ENCODE results near the gene DRAP1.

Gene DRAP1

DNA sequence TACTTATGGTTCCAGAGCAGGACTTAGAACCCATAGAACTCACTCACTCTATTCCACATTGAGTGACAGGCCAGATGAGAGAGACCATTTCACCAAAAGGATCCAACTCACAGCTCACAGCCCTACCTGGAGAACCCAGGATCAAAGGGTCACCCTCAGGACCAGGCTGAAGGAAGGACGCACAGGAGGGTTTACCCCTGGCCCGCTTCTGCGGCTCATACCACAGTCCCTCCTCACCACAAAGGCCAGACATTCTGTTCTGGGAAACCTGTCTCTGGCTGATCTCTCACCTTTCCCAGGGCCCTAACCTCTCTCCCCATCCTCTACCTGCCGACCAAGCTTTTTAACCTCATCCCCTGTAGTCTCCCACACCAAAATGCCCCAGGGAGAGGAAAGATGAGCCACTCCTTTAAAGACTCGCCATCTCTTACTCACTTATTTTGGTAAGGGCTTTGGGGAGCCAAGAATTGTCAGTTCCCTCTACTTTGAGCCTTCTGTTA, 23.7 kb upstream of the DRAP1 start:
- TF ChIP-seq, protein P1, sequence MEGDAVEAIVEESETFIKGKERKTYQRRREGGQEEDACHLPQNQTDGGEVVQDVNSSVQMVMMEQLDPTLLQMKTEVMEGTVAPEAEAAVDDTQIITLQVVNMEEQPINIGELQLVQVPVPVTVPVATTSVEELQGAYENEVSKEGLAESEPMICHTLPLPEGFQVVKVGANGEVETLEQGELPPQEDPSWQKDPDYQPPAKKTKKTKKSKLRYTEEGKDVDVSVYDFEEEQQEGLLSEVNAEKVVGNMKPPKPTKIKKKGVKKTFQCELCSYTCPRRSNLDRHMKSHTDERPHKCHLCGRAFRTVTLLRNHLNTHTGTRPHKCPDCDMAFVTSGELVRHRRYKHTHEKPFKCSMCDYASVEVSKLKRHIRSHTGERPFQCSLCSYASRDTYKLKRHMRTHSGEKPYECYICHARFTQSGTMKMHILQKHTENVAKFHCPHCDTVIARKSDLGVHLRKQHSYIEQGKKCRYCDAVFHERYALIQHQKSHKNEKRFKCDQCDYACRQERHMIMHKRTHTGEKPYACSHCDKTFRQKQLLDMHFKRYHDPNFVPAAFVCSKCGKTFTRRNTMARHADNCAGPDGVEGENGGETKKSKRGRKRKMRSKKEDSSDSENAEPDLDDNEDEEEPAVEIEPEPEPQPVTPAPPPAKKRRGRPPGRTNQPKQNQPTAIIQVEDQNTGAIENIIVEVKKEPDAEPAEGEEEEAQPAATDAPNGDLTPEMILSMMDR (conservative IDR thresholded peaks at IDR 0.05; ENCODE audit: low read depth, low read length): no peak
- no peak overlapping the region for H3K4me3 ChIP-seq (ENCODE audit: low read depth, low read length)
- DNase-seq (ENCODE audit: low read depth): no peak

- H3K4me3 ChIP-seq (ENCODE audit: low read depth, low read length): no peak overlapping the region
- TF ChIP-seq, protein P1 (conservative IDR thresholded peaks at IDR 0.05; ENCODE audit: low read depth, low read length): no peak
- no peak for DNase-seq (ENCODE audit: low read depth)
These were observed 22.9 kb upstream of the DRAP1 start for GRCh38 chr11:65896034-65896999.

DNA sequence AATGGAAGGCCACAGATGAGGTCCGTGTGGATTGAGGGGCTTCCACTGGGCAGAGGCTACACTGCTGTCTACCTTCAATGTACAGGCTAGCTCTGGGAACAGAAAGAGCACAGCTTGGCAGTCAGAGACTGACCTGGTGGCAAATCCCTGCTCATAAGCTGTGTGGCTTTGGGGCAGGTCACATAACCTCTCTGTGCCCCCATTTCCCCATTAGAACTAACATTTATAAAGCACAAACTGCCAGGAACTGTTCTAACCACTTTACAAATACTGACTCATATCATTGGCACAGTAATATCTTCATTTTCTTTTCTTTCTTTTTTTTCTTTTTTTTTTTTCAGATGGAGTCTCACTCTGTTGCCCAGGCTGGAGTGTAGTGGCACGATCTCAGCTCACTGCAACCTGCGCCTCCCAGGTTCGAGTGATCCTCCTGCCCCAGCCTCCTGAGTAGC, 22.2 kb upstream of the DRAP1 start:
- TF ChIP-seq, protein P1 (conservative IDR thresholded peaks at IDR 0.05; ENCODE audit: low read depth, low read length): no peak
- DNase-seq (ENCODE audit: low read depth): no peak
- H3K4me3 ChIP-seq (ENCODE audit: low read depth, low read length): no peak overlapping the region

DNA sequence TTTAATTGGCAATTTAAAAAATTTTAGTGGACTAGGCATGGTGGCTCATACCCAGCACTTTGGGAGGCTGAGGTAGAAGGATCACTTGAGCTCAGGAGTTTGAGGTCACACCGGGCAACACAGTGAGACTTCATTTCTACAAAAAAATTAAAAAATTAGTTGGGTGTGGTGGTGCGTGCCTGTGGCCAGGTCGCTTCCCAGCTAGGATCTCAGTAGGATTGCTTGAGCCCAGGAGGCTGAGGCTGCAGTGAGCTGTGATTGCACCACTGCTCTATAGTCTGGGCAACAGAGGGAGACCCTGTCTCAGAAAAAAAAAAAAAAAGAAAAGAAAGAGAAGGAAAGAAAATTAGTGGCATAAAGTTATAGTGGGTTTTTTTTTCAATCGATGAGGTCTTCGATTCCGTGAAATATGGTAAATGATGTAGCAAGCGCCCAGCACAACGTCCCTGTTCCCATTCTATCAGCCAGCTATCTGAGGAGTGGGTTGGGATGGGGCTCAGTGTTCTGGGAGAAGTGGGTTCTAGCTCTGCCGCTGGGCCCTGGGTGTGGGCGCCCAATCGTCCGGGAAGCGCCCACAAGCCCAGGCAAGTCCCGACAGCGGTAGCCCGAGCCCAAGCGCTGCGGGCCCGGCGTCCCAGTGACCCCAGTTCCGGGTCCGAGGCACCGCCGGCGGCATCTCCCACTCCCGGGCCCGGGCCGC, 20.4 kb upstream of the DRAP1 start:
- DNase-seq (ENCODE audit: low read depth): peak; percentile 34
- TF ChIP-seq, protein P1 (conservative IDR thresholded peaks at IDR 0.05; ENCODE audit: low read depth, low read length): no peak
- peak overlapping the region; percentile 82 for H3K4me3 ChIP-seq (ENCODE audit: low read depth, low read length)

GRCh38 chr11:65899356-65900124, 19.7 kb upstream of the DRAP1 start:
- H3K4me3 ChIP-seq (ENCODE audit: low read depth, low read length): peak overlapping the region; percentile 82
- TF ChIP-seq, protein P1 (conservative IDR thresholded peaks at IDR 0.05; ENCODE audit: low read depth, low read length): no peak
- peak; percentile 62 for DNase-seq (ENCODE audit: low read depth)

DNA sequence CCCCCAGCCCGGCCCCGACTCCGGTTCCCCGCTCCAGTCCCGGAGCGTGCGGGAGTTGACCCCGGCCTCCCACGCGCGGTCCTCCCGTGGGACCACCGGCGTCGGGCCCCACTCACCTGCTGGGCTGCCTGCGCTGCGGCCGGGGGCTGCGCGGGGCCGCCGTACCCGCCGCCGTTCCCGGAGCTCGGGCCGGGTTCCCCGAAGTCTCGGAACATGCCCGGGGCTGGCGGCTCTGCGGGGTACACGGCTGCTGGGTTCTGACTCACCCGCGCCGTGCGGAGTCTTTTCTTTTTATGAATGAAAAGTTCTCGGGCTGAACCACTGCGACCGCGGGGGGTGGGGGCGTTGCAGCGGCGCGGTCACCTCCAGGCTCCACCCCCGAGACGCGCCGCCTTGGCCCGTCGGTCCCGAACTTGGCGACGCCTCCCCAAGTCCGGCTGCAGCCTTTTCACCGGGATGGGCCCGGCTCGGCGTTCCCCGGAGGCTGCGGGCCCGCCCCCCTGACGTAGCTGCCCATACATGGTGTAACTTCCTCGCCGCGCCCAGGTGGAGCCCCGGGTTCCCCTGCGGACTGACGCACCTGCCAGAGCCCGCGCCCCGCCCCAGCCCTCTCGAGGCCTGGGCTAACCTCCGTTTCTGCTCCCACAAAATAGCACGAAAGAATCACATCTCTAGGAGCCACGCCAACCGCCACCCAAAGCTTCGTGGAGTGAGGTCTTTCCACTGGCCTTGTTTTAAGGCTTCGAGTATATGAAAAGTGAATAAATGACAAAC, 18.9 kb upstream of the DRAP1 start, which contains the start of gene FOSL1:
Gene FOSL1 (minus strand): TSS at position 264 of the 774 bp plus-strand sequence. CDS start 49 bp downstream, at position 215.
- TF ChIP-seq, protein P1 (conservative IDR thresholded peaks at IDR 0.05; ENCODE audit: low read depth, low read length): no peak
- peak within 1 kb of the TSS; percentile 82 for H3K4me3 ChIP-seq (ENCODE audit: low read depth, low read length)
- peak; percentile 97 for DNase-seq (ENCODE audit: low read depth)

Measured in choroid plexus epithelial cell (primary cell).